HG02852 (cell line): ENCODE results near the gene CAPZB.

Experiments used
- ATAC-seq: cut with Tn5 transposase; IDR thresholded peaks from one replicate; pipeline ENCODE4 v1.9.1; 2021; ENCODE audit warnings: mild to moderate bottlenecking, moderate library complexity; ENCODE audit not compliant: unreplicated experiment

CAPZB gene

GRCh38 chr1:19336543-19336942 lies 148.8 kb downstream of the CAPZB start:
- ATAC-seq = no peak

GRCh38 chr1:19333587-19334354 lies 151.6 kb downstream of the CAPZB start:
- ATAC-seq = no peak

GRCh38 chr1:19332832-19333231 lies 152.5 kb downstream of the CAPZB start:
- ATAC-seq = no peak

- ATAC-seq = no peak
Measured at GRCh38 chr1:19331262-19331878, 154.0 kb downstream of the CAPZB start.

GRCh38 chr1:19330449-19331135 lies 154.7 kb downstream of the CAPZB start:
- no peak for ATAC-seq

- no peak for ATAC-seq
Measured at GRCh38 chr1:19329611-19330010, 155.7 kb downstream of the CAPZB start.

GRCh38 chr1:19329188-19329587 lies 156.2 kb downstream of the CAPZB start:
- ATAC-seq = no peak

GRCh38 chr1:19328486-19328885 lies 156.9 kb downstream of the CAPZB start:
- no peak for ATAC-seq

GRCh38 chr1:19327736-19328135 lies 157.6 kb downstream of the CAPZB start:
- no peak for ATAC-seq

- no peak for ATAC-seq
Measured at GRCh38 chr1:19327301-19327700, 158.0 kb downstream of the CAPZB start.

GRCh38 chr1:19326748-19327065 lies 158.6 kb downstream of the CAPZB start:
- ATAC-seq = no peak

GRCh38 chr1:19325958-19326747 lies 159.2 kb downstream of the CAPZB start:
- no peak for ATAC-seq

GRCh38 chr1:19325368-19325957 lies 159.9 kb downstream of the CAPZB start:
- no peak for ATAC-seq

GRCh38 chr1:19324665-19324990 lies 160.7 kb downstream of the CAPZB start:
- no peak for ATAC-seq

- no peak for ATAC-seq
Measured at GRCh38 chr1:19323987-19324664, 161.2 kb downstream of the CAPZB start.

- ATAC-seq = no peak
Measured at GRCh38 chr1:19322481-19322880, 162.9 kb downstream of the CAPZB start.

GRCh38 chr1:19321071-19321470 lies 164.3 kb downstream of the CAPZB start:
- ATAC-seq = no peak

- ATAC-seq = no peak
Measured at GRCh38 chr1:19319196-19319595, 166.1 kb downstream of the CAPZB start.

- ATAC-seq = no peak
Measured at GRCh38 chr1:19317126-19317910, 168.0 kb downstream of the CAPZB start.
